ENCODE data around the gene TLN1.

TLN1 gene

DNA sequence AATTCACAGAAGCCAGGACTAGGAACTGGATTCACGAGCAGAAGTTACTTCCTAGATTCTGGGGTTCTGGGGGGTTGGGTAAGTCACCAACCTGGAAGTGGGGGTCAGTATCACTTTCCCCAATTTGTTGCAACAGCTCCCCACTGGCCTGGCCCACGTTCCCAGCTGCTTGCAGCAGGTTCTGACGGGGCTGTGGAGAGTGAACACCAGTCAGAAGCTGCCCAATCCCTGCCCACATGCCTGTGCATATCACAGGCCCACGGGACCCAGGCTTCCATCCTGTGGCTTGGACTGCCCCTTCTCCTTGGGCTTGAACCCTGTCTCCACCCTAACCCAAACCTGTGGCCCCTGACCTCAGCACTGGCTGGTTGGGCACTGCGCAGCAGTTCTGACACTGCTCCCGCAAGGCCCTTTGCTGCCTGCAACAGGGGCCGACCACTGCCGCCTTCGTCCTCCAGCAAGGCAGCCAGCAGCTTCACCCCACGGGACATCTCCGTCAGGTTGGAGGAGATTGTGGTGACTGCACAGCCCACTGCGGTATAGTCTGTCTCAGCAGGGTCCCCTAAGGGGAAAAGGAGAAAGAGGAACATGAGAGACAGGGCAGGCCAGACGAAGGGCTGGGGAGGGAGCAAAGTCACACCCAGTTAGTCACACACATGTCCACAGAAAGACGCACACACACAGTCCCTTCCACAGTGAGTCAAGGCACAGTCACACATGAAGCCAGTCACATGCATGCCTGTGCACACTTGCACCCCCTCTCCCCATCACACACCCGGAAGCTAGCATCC is 13.1 kb downstream of the TLN1 start:
- TF ChIP-seq EGR2 (tag by site-specific recombination; IDR thresholded peaks at IDR 0.05; ENCODE audit: low read depth) (no peak), SP2 (tag by site-specific recombination; IDR thresholded peaks at IDR 0.05) (no peak), ATF2 (tag by site-specific recombination; IDR thresholded peaks at IDR 0.05; ENCODE audit: low read depth) (no peak), ZNF248 (tag by site-specific recombination; IDR thresholded peaks at IDR 0.05) (no peak), ZNF266 (tag by site-specific recombination; IDR thresholded peaks at IDR 0.05; ENCODE audit: low read depth) (no peak), ZNF366 (tag by site-specific recombination; conservative IDR thresholded peaks at IDR 0.05) (no peak), ZNF16 (tag by site-specific recombination; IDR thresholded peaks at IDR 0.05; ENCODE audit: low read depth) (no peak), ZFP37 (tag by site-specific recombination; IDR thresholded peaks at IDR 0.05) (no peak)
- TF ChIP-seq, protein P1, sequence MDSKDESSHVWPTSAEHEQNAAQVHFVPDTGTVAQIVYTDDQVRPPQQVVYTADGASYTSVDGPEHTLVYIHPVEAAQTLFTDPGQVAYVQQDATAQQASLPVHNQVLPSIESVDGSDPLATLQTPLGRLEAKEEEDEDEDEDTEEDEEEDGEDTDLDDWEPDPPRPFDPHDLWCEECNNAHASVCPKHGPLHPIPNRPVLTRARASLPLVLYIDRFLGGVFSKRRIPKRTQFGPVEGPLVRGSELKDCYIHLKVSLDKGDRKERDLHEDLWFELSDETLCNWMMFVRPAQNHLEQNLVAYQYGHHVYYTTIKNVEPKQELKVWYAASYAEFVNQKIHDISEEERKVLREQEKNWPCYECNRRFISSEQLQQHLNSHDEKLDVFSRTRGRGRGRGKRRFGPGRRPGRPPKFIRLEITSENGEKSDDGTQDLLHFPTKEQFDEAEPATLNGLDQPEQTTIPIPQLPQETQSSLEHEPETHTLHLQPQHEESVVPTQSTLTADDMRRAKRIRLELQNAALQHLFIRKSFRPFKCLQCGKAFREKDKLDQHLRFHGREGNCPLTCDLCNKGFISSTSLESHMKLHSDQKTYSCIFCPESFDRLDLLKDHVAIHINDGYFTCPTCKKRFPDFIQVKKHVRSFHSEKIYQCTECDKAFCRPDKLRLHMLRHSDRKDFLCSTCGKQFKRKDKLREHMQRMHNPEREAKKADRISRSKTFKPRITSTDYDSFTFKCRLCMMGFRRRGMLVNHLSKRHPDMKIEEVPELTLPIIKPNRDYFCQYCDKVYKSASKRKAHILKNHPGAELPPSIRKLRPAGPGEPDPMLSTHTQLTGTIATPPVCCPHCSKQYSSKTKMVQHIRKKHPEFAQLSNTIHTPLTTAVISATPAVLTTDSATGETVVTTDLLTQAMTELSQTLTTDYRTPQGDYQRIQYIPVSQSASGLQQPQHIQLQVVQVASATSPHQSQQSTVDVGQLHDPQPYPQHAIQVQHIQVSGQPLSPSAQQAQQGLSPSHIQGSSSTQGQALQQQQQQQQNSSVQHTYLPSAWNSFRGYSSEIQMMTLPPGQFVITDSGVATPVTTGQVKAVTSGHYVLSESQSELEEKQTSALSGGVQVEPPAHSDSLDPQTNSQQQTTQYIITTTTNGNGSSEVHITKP (tag by site-specific recombination; IDR thresholded peaks at IDR 0.05): no peak
- H3K4me3 ChIP-seq (ENCODE audit: low read depth, low read length): no peak overlapping the region
- H3K36me3 ChIP-seq (ENCODE audit: control insufficient read depth in 2 of 2, insufficient read depth in 1 of 2, low read length in 2 of 2): peaks cover 12 to 99% of the 10 kb centered on the region in 2 experiments
- H3K9me3 ChIP-seq (ENCODE audit: control insufficient read depth, insufficient read depth, low read depth, low read length): no peaks in the 10 kb centered on the region
- POLR2A ChIA-PET: interaction anchor here (4.0 kb wide), 1 partner anchor 13 kb away, joined by 21 read pairs; the partner anchor contains the start of genes CREB3 and TLN1
- no peak overlapping the region for H3K27ac ChIP-seq (ENCODE audit: extremely low read depth, low read depth, low read length)
- CTCF ChIA-PET: interaction anchor here (0.7 to 1.1 kb wide), 2 partner anchors 22 to 192 kb away, joined by 3 read pairs; no protein-coding TSS in a partner anchor
- H3K4me1 ChIP-seq (ENCODE audit: control insufficient read depth, insufficient read depth, low read length): no peaks in the 10 kb centered on the region

GRCh38 chr9:35717132-35717870 is 14.7 kb downstream of the TLN1 start:
- H3K9me3 ChIP-seq (ENCODE audit: control insufficient read depth, insufficient read depth, low read depth, low read length): no peaks in the 10 kb centered on the region
- no peak overlapping the region for H3K27ac ChIP-seq (ENCODE audit: extremely low read depth, low read depth, low read length)
- peak; percentile 48; the same call in 1 of the 2 replicates for TF ChIP-seq SCRT1 (tag by site-specific recombination; IDR thresholded peaks at IDR 0.05; ENCODE audit: borderline replicate concordance)
- TF ChIP-seq ZNF404 (tag by site-specific recombination; IDR thresholded peaks at IDR 0.05): no peak
- TF ChIP-seq SCRT2 (tag by site-specific recombination; IDR thresholded peaks at IDR 0.05): peak; percentile 53; the same call in 1 of the 2 replicates
- no peak for TF ChIP-seq ZNF555 (tag by site-specific recombination; conservative IDR thresholded peaks at IDR 0.05)
- no peak overlapping the region for H3K4me3 ChIP-seq (ENCODE audit: low read depth, low read length)
- ChIA-PET CTCF (interaction anchor here (1.0 to 2.0 kb wide), 3 partner anchors 21 to 194 kb away, joined by 3 to 13 read pairs (median 4); no protein-coding TSS in a partner anchor), POLR2A (interaction anchor here (1.0 to 1.6 kb wide), 4 partner anchors 11 to 33 kb away, joined by 3 to 5 read pairs (median 3); partner anchors contain the start of genes CREB3 and TLN1)
- no peaks in the 10 kb centered on the region for H3K4me1 ChIP-seq (ENCODE audit: control insufficient read depth, insufficient read depth, low read length)
- H3K36me3 ChIP-seq (ENCODE audit: control insufficient read depth in 2 of 2, insufficient read depth in 1 of 2, low read length in 2 of 2): peaks cover 16 to 97% of the 10 kb centered on the region in 2 experiments

- no peaks in the 10 kb centered on the region for H3K4me1 ChIP-seq (ENCODE audit: control insufficient read depth, insufficient read depth, low read length)
- H3K36me3 ChIP-seq (ENCODE audit: control insufficient read depth in 2 of 2, insufficient read depth in 1 of 2, low read length in 2 of 2): peaks cover 16 to 97% of the 10 kb centered on the region in 2 experiments
- CTCF ChIA-PET: interaction anchor here (0.8 to 2.7 kb wide), 3 partner anchors 13 to 56 kb away, joined by 3 to 13 read pairs (median 3); no protein-coding TSS in a partner anchor
These were observed 15.8 kb downstream of the TLN1 start for GRCh38 chr9:35716230-35716629.

More at GRCh38 chr9:35716230-35716629, 15.8 kb downstream of the TLN1 start:
- POLR2A ChIA-PET: interaction anchor here (1.0 to 1.6 kb wide), 3 partner anchors 11 to 34 kb away, joined by 3 to 5 read pairs (median 3); partner anchors contain the start of genes CREB3 and TLN1
- no peaks in the 10 kb centered on the region for H3K9me3 ChIP-seq (ENCODE audit: control insufficient read depth, insufficient read depth, low read depth, low read length)
- H3K27ac ChIP-seq (ENCODE audit: extremely low read depth, low read depth, low read length): no peak overlapping the region
- TF ChIP-seq ZNF10 (tag by site-specific recombination; IDR thresholded peaks at IDR 0.05) (0 out of 2 replicates have a peak, but pooled peaks have one; percentile 53), MYNN (tag by site-specific recombination; IDR thresholded peaks at IDR 0.05; ENCODE audit: borderline replicate concordance) (no peak)
- H3K4me3 ChIP-seq (ENCODE audit: low read depth, low read length): no peak overlapping the region
